ENCODE results near the gene NUP210.

- TF ChIP-seq CTCF (IDR thresholded peaks at IDR 0.05 in 4 of 5, conservative IDR thresholded peaks at IDR 0.05 in 1 of 5) (no peak), POLR2A (IDR thresholded peaks at IDR 0.05) (no peak)
Observed at GRCh38 chr3:13420831-13421765, 976 bp upstream of the NUP210 start.
